Measurements from ENCODE around the gene TRMT1. TPM values are rescaled to one million over a fixed set of nuclear protein-coding genes. Genes with fewer than 3 reads are reported as not detected.
A peak's percentile ranks its signal among the peaks of the same experiment; 100 is the strongest.

Gene TRMT1
- total RNA-seq, 6 experiments from 2014 or later, result 36.3 to 49.9 (median 39.6) TPM

DNA sequence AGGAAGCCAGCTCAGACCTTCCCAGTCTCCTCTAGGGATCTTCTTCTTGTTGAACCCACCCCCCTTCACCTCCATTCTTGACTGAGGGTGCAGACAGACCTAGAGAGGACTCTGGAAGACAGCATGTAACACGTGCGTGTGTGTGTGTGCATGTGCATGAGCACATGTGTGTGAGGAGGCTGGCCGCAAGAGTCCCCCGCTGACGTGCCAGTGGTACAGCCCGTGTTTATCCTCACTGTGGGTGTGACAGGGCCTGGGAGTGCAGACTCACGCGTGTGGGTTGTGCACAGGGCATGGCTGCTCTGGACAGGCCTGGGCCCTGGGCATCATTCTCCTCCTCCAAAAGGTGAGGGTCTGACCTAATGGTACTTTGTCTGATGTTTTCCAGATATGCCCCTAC, 40.2 kb downstream of the TRMT1 start:
- Mint-ChIP-seq H3K27ac (no peak overlapping the region), H3K9me3 (no peaks in the 10 kb centered on the region), H3K36me3 (ENCODE audit: low read depth) (peaks cover 12% of the 10 kb centered on the region; the same call in 1 of the 2 replicates), H3K27me3 (ENCODE audit: insufficient read depth) (no peaks in the 10 kb centered on the region; the same call in 1 of the 2 replicates), H3K4me1 (ENCODE audit: low read depth) (peaks cover 16% of the 10 kb centered on the region), H3K4me3 (no peak overlapping the region)
- TF ChIP-seq, protein P1, sequence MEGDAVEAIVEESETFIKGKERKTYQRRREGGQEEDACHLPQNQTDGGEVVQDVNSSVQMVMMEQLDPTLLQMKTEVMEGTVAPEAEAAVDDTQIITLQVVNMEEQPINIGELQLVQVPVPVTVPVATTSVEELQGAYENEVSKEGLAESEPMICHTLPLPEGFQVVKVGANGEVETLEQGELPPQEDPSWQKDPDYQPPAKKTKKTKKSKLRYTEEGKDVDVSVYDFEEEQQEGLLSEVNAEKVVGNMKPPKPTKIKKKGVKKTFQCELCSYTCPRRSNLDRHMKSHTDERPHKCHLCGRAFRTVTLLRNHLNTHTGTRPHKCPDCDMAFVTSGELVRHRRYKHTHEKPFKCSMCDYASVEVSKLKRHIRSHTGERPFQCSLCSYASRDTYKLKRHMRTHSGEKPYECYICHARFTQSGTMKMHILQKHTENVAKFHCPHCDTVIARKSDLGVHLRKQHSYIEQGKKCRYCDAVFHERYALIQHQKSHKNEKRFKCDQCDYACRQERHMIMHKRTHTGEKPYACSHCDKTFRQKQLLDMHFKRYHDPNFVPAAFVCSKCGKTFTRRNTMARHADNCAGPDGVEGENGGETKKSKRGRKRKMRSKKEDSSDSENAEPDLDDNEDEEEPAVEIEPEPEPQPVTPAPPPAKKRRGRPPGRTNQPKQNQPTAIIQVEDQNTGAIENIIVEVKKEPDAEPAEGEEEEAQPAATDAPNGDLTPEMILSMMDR (IDR thresholded peaks at IDR 0.05), result no peak
- DNase-seq, result no peak

DNA sequence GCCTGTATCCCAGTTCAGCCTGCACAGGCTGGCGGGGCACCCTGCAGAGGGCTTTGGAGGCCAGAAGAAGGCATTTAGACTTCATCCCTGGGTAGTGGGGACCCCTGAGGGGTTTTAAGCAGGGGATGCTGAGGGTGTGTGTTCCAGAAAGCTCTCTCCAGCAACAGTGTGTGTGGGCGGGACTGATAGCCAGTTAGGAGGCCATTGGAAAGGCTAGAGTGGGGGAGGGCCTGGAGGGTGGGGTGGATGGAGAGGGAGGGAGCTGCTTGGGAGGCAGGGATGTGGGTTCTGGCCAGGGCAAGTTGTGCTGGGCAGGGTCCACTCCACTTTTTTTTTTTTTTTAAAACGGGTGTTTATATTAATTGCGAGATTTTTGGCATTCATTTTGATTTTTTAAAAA, 42.2 kb downstream of the TRMT1 start:
- Mint-ChIP-seq H3K4me3 (no peak overlapping the region), H3K4me1 (ENCODE audit: low read depth) (peaks cover 8% of the 10 kb centered on the region), H3K27me3 (ENCODE audit: insufficient read depth) (no peaks in the 10 kb centered on the region; the same call in 1 of the 2 replicates), H3K36me3 (ENCODE audit: low read depth) (peaks cover 12% of the 10 kb centered on the region; the same call in 1 of the 2 replicates), H3K27ac (no peak overlapping the region), H3K9me3 (no peaks in the 10 kb centered on the region)
- TF ChIP-seq, protein P1 (IDR thresholded peaks at IDR 0.05), result no peak
- no peak for DNase-seq

DNA sequence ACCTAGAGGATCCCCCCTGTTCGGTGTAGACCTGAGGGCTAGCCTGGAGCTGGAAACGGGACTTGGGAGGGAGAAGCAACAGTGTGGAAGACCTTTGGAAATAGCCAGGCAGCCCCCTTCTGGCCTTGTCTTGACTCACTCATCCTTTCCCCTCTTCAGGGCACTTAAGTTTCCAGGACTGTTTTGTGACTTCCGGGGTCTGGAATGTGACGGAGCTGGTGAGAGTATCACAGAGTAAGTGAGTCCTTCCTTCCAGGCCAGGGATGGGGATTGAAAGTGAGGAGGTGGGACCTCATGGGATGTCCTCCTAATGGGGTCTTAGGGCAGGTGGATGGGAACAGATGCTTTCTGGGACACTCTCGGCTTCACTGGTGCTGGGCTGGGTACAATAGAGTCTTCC, 43.3 kb downstream of the TRMT1 start:
- H3K27me3 Mint-ChIP-seq (ENCODE audit: insufficient read depth), result no peaks in the 10 kb centered on the region
- TF ChIP-seq, protein P1 (IDR thresholded peaks at IDR 0.05), result no peak
- H3K9me3 Mint-ChIP-seq, result no peaks in the 10 kb centered on the region

DNA sequence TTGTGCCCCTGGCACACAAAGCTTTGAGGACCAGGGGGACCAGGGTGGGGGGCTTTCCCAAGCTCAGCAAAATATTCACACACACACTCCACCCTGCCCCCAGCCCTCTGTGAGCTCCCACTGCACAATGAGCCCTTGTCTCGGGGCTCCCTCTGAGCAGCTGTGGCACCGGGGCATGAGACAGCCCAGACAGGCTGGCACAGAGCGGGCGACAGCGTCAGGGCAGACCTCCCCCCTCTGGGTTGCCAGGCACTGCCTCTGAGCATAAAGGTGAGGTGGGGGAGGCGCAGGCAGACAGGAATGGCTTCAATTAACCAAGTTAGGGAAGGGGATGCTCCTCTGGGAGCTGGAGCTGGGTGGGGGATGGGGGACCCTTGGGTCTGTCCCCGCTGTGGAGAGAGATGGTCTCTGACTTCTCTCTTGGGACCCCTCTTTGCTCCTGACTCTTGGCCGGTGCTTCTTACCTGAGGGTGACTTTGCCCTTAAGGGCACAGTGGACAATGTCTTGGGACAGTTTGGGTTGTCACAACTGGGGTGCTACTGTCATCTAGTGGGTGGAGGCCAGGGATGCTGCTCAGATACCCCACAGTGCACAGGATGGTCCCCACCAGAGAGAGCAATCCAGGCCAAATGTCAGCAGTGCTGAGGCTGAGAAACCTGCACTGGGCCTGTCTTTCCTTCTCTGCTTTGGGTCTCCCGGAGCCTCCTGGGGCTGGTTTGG, 44.2 kb downstream of the TRMT1 start:
- no peak for DNase-seq
- no peaks in the 10 kb centered on the region for H3K27me3 Mint-ChIP-seq (ENCODE audit: insufficient read depth)

More for the DNA sequence above, 43.3 kb downstream of the TRMT1 start:
- peaks cover 9% of the 10 kb centered on the region; the same call in 1 of the 2 replicates for H3K36me3 Mint-ChIP-seq (ENCODE audit: low read depth)
- no peak overlapping the region for H3K27ac Mint-ChIP-seq
- H3K4me3 Mint-ChIP-seq, result no peak overlapping the region
- no peak for DNase-seq
- no peaks in the 10 kb centered on the region for H3K4me1 Mint-ChIP-seq (ENCODE audit: low read depth)

DNA sequence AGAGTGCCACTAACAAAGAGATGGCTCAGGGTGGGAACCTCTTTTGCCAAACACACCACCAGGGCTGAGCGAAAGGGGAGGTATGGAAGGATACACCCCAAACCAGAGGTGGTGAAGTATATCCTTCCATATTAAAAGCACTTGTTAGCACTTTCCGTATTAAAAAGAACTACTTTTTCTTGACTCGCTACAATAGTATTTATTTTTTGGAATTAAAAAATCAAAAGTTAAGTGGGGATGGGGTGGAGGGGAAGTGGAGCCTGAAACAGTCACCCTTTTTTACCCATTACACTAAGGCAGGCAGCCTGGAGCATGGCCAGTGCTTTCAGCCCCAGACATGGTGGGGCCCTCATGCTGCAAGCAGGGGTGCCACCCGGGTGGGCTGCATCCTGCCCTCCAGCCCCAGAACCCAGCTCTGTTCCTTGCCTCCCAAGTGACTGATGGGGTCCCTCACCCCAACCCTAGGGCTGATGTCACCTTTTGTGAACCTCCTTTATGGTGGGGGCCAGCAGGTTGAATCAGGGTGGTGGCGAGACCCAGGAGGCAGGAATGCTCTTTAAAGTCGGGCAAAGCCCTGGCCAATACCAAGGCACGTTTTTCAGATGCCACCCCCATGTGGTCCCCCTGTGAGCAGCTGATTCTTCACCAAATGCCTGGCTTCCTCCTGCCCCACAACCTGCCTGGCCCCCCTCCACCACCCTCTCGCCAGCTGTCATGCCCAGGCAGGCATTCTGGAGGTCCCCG, 44.9 kb downstream of the TRMT1 start:
- Mint-ChIP-seq H3K9me3 (no peaks in the 10 kb centered on the region), H3K4me3 (no peak overlapping the region), H3K36me3 (ENCODE audit: low read depth) (peaks cover 9% of the 10 kb centered on the region; the same call in 1 of the 2 replicates), H3K27ac (no peak overlapping the region), H3K4me1 (ENCODE audit: low read depth) (no peaks in the 10 kb centered on the region), H3K27me3 (ENCODE audit: insufficient read depth) (no peaks in the 10 kb centered on the region)
- TF ChIP-seq, protein P1 (IDR thresholded peaks at IDR 0.05), result no peak
- DNase-seq, result no peak

More for the DNA sequence above, 44.2 kb downstream of the TRMT1 start:
- Mint-ChIP-seq H3K4me1 (ENCODE audit: low read depth) (no peaks in the 10 kb centered on the region), H3K27ac (no peak overlapping the region), H3K9me3 (no peaks in the 10 kb centered on the region), H3K4me3 (no peak overlapping the region), H3K36me3 (ENCODE audit: low read depth) (peaks cover 9% of the 10 kb centered on the region; the same call in 1 of the 2 replicates)
- TF ChIP-seq, protein P1 (IDR thresholded peaks at IDR 0.05), result peak; percentile 15; the same call in 1 of the 2 replicates

All from HFFc6 (cell line).